CD14-positive monocyte (primary cell): ENCODE results near the gene CPA1. TPM values are rescaled to one million over a fixed set of nuclear protein-coding genes. Genes with fewer than 3 reads are reported as not detected.

Experiments used
- DNase-seq, 3 donors: peaks; one replicate each; pipeline ENCODE4 v3.0.0-alpha.2; 2011 to 2022
- H2AFZ ChIP-seq: 2 replicates; pipeline ENCODE4 v1.6.0; 2012; ENCODE audit warnings: mild to moderate bottlenecking, low read depth, low read length, inconsistent platforms; ENCODE audit not compliant: insufficient read depth, poor library complexity, severe bottlenecking
- H3K27ac ChIP-seq, 2 donors: 1 replicate in 1 of 2; 2 replicates in 1 of 2; pipeline ENCODE4 v1.5.1; 2012 to 2013; ENCODE audit warnings: low read length in 2 of 2, control low read depth in 1 of 2, inconsistent platforms in 1 of 2, low read depth in 1 of 2, mild to moderate bottlenecking in 1 of 2
- H3K27me3 ChIP-seq, 2 donors: one replicate each; pipeline versions ENCODE4 v1.6.0 to v1.6.1; 2011 to 2013; ENCODE audit warnings: low read length in 2 of 2; ENCODE audit not compliant: control insufficient read depth in 2 of 2, insufficient read depth in 2 of 2
- H3K36me3 ChIP-seq, 2 donors: replicated peaks in 1 of 2; 1 replicate in 1 of 2; 2 replicates in 1 of 2; pipeline versions ENCODE4 v1.5.1 to v1.6.1; 2012 to 2013; ENCODE audit warnings: low read length in 2 of 2, control low read depth in 1 of 2, inconsistent platforms in 1 of 2, mild to moderate bottlenecking in 1 of 2; ENCODE audit not compliant: insufficient read depth in 2 of 2, control insufficient read depth in 1 of 2
- H3K4me1 ChIP-seq, 2 donors: 1 replicate in 1 of 2; 2 replicates in 1 of 2; pipeline versions ENCODE4 v1.5.1 to v1.6.1; 2012 to 2013; ENCODE audit warnings: low read length in 2 of 2, control low read depth in 1 of 2, inconsistent platforms in 1 of 2, mild to moderate bottlenecking in 1 of 2, moderate library complexity in 1 of 2; ENCODE audit not compliant: insufficient read depth in 2 of 2, control insufficient read depth in 1 of 2
- H3K4me2 ChIP-seq: replicated peaks from 2 replicates; pipeline ENCODE3; 2012; ENCODE audit warnings: low read length, moderate library complexity, mild to moderate bottlenecking; ENCODE audit not compliant: poor library complexity, severe bottlenecking; ENCODE audit errors: extremely low read depth
- H3K4me3 ChIP-seq, 3 experiments: fragments of 200-600 bp in 1 of 3; sonication (generic) in 1 of 3; replicated peaks in 1 of 3; 1 replicate in 2 of 3; 2 replicates in 1 of 3; pipeline ENCODE4 v1.5.1; 2011 to 2013; ENCODE audit warnings: low read length in 3 of 3, mild to moderate bottlenecking in 3 of 3, control low read depth in 2 of 3, low read depth in 2 of 3, inconsistent platforms in 1 of 3, moderate library complexity in 1 of 3
- H3K79me2 ChIP-seq: 2 replicates; pipeline ENCODE4 v1.6.0; 2012; ENCODE audit warnings: mild to moderate bottlenecking, control low read depth, inconsistent platforms, low read length, moderate library complexity; ENCODE audit not compliant: insufficient read depth
- H3K9ac ChIP-seq: 2 replicates; pipeline ENCODE4 v1.6.0; 2017; ENCODE audit warnings: low read length, mild to moderate bottlenecking; ENCODE audit not compliant: insufficient read depth, poor library complexity, severe bottlenecking
- H3K9me3 ChIP-seq, 2 donors: replicated peaks in 1 of 2; 1 replicate in 1 of 2; 2 replicates in 1 of 2; pipeline versions ENCODE4 v1.5.1 to v1.6.1; 2012 to 2013; ENCODE audit warnings: low read length in 2 of 2, control low read depth in 1 of 2; ENCODE audit not compliant: control insufficient read depth in 1 of 2, insufficient read depth in 1 of 2
- H4K20me1 ChIP-seq: 2 replicates; pipeline ENCODE4 v1.6.0; 2012; ENCODE audit warnings: mild to moderate bottlenecking, low read length, control low read depth, moderate library complexity; ENCODE audit not compliant: insufficient read depth
- H3K27ac Mint-ChIP-seq, 7 donors: one replicate each; pipeline ENCODE4 v1.8.0; 2020; ENCODE audit warnings: mild to moderate bottlenecking in 7 of 7, mixed read lengths in 7 of 7, moderate library complexity in 6 of 7, inconsistent platforms in 2 of 7
- H3K27me3 Mint-ChIP-seq, 3 donors: one replicate each; pipeline ENCODE4 v1.8.0; 2021 to 2022; ENCODE audit warnings: low read depth in 3 of 3, mild to moderate bottlenecking in 3 of 3, mixed read lengths in 3 of 3, moderate library complexity in 3 of 3, inconsistent platforms in 1 of 3
- H3K36me3 Mint-ChIP-seq, 2 donors: one replicate each; pipeline ENCODE4 v1.8.0; 2020; ENCODE audit warnings: mixed read lengths in 2 of 2, inconsistent platforms in 1 of 2, mild to moderate bottlenecking in 1 of 2
- H3K4me1 Mint-ChIP-seq: one replicate; pipeline ENCODE4 v1.8.0; 2020; ENCODE audit warnings: mild to moderate bottlenecking, mixed read lengths
- H3K4me3 Mint-ChIP-seq, 2 donors: one replicate each; pipeline ENCODE4 v1.8.0; 2020; ENCODE audit warnings: mild to moderate bottlenecking in 2 of 2, mixed read lengths in 2 of 2, moderate library complexity in 1 of 2
- H3K9me3 Mint-ChIP-seq, 7 donors: one replicate each; pipeline ENCODE4 v1.8.0; 2020 to 2022; ENCODE audit warnings: mixed read lengths in 7 of 7, mild to moderate bottlenecking in 6 of 7, moderate library complexity in 6 of 7, inconsistent platforms in 2 of 7
- WGBS: methylation state at CpG from one replicate; pipeline ENCODE4 v1.1.5; 2013; ENCODE audit warnings: missing lambda C conversion rate; ENCODE audit not compliant: insufficient coverage; 5-methylcytosine and 5-hydroxymethylcytosine counted together
- intact Hi-C, 2 donors: fragments of 100-400 bp; cut with micrococcal nuclease; formaldehyde crosslinking; loops; one replicate each; pipeline versions ENCODE4 v1.15.0 to v1.15.1; 2023
- polyA plus RNA-seq, 3 donors: library from polyadenylated mRNA; depleted of rRNA in 1 of 3; unstranded in 2 of 3; stranded (reverse) in 1 of 3; fragments of 300-500 nt in 2 of 3; fragments of >200 nt in 1 of 3; fragmentation: Illumina TruSeq in 2 of 3; gene quantifications; 1 replicate in 2 of 3; 2 replicates in 1 of 3; pipeline ENCODE4 v1.2.3, GENCODE V29; 2012 to 2021
- TF ChIP-seq, protein P1 (sequence below): fragments of 200-600 bp; IDR thresholded peaks from one replicate; pipeline ENCODE4 v1.8.0; 2022; ENCODE audit warnings: antibody characterized with exemption, mild to moderate bottlenecking

CPA1 gene
- polyA plus RNA-seq, 3 donors, result not detected

DNA sequence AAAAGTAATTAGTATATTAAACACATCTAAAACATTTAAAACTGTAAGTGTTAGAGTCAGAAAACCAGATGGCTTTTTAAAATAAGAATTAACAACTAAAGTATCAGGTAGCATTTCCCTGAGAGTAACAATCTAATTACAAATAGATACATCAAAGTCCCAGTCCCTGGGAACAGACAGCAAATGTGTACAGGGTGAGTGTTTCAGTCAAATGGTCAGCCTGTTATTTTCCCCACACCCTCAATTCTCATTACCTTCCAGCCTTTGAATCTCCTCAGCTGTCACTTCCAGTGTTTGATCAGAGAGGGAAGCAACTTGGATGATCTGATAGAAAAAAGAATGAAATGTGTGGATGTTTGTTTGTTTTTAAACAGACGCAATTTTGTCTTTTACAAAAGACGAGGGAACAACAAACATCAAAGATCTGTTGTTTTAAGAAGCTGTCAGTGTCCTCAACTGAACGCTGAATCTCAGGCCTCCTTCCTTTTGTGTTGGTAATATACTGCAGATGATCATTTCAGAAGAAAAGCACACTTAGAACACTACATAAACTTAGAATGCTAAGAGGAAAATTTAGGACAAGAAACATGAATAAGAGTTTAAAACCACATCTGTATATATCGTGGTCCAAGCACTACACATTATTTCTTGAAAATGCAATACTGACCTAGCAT is 30.7 kb downstream of the CPA1 start:
- Mint-ChIP-seq H3K9me3 (no peaks in the 10 kb centered on the region), H3K27me3 (peaks cover 0 to 2% (median 0%) of the 10 kb centered on the region in 3 donors), H3K4me1 (peaks cover 16% of the 10 kb centered on the region), H3K4me3 (no peak overlapping the region), H3K27ac (no peak overlapping the region), H3K36me3 (peaks cover 0 to 16% of the 10 kb centered on the region in 2 donors)
- Histone ChIP-seq H3K9me3 (no peaks in the 10 kb centered on the region), H3K9ac (no peak overlapping the region), H3K27me3 (no peaks in the 10 kb centered on the region), H2AFZ (no peak overlapping the region), H3K4me2 (no peak overlapping the region), H3K4me3 (no peak overlapping the region), H3K36me3 (no peaks in the 10 kb centered on the region), H3K79me2 (no peaks in the 10 kb centered on the region), H3K4me1 (peaks cover 3 to 8% of the 10 kb centered on the region in 2 donors), H3K27ac (no peak overlapping the region), H4K20me1 (no peaks in the 10 kb centered on the region)
- no peak for DNase-seq
- TF ChIP-seq, protein P1, sequence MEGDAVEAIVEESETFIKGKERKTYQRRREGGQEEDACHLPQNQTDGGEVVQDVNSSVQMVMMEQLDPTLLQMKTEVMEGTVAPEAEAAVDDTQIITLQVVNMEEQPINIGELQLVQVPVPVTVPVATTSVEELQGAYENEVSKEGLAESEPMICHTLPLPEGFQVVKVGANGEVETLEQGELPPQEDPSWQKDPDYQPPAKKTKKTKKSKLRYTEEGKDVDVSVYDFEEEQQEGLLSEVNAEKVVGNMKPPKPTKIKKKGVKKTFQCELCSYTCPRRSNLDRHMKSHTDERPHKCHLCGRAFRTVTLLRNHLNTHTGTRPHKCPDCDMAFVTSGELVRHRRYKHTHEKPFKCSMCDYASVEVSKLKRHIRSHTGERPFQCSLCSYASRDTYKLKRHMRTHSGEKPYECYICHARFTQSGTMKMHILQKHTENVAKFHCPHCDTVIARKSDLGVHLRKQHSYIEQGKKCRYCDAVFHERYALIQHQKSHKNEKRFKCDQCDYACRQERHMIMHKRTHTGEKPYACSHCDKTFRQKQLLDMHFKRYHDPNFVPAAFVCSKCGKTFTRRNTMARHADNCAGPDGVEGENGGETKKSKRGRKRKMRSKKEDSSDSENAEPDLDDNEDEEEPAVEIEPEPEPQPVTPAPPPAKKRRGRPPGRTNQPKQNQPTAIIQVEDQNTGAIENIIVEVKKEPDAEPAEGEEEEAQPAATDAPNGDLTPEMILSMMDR, result no peak
- intact Hi-C loops, result no loop called here
- WGBS, result no CpG with 5 or more reads among the region's 4 CpGs

DNA sequence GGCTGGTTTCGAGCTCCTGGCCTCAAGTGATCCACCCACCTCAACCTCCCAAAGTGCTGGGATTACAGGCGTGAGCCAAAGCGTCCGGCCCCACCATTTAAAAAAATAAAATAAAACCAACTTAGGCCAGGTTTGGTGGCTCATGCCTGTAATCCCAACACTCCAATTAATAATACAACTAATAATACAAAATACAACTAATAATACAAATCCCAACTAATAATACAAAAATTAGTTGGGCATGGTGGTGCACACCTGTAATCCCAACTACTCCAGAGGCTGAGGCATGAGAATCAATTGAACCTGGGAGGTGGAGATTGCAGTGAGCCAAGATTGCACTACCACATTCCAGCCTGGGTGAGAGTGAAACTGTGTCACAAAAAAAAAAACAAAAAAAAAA is 32.9 kb downstream of the CPA1 start:
- peaks cover 0 to 2% (median 0%) of the 10 kb centered on the region in 3 donors for H3K27me3 Mint-ChIP-seq
- Histone ChIP-seq H2AFZ (no peak overlapping the region), H3K27ac (no peak overlapping the region), H3K4me3 (no peak overlapping the region), H3K79me2 (no peaks in the 10 kb centered on the region), H3K36me3 (no peaks in the 10 kb centered on the region), H3K4me2 (no peak overlapping the region), H3K4me1 (peaks cover 3 to 8% of the 10 kb centered on the region in 2 donors), H4K20me1 (no peaks in the 10 kb centered on the region), H3K27me3 (no peaks in the 10 kb centered on the region), H3K9ac (no peak overlapping the region), H3K9me3 (no peaks in the 10 kb centered on the region)
- H3K4me3 Mint-ChIP-seq, result no peak overlapping the region
- 90% methylated on average over 3 of the region's 4 CpGs for WGBS
- TF ChIP-seq, protein P1, result no peak
- no peaks in the 10 kb centered on the region for H3K9me3 Mint-ChIP-seq
- peaks cover 22% of the 10 kb centered on the region for H3K4me1 Mint-ChIP-seq
- no peak overlapping the region for H3K27ac Mint-ChIP-seq
- H3K36me3 Mint-ChIP-seq, result peaks cover 0 to 16% of the 10 kb centered on the region in 2 donors
- DNase-seq, result no peak
- intact Hi-C loops, result no loop called here
